ENCODE results near the gene MIGA1.

Gene MIGA1

GRCh38 chr1:77874804-77875445, 95.5 kb downstream of the MIGA1 start:
- H3K4me3 ChIP-seq (ENCODE audit: low read depth, low read length), result no peak overlapping the region
- TF ChIP-seq, protein P1, sequence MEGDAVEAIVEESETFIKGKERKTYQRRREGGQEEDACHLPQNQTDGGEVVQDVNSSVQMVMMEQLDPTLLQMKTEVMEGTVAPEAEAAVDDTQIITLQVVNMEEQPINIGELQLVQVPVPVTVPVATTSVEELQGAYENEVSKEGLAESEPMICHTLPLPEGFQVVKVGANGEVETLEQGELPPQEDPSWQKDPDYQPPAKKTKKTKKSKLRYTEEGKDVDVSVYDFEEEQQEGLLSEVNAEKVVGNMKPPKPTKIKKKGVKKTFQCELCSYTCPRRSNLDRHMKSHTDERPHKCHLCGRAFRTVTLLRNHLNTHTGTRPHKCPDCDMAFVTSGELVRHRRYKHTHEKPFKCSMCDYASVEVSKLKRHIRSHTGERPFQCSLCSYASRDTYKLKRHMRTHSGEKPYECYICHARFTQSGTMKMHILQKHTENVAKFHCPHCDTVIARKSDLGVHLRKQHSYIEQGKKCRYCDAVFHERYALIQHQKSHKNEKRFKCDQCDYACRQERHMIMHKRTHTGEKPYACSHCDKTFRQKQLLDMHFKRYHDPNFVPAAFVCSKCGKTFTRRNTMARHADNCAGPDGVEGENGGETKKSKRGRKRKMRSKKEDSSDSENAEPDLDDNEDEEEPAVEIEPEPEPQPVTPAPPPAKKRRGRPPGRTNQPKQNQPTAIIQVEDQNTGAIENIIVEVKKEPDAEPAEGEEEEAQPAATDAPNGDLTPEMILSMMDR (IDR thresholded peaks at IDR 0.05; ENCODE audit: low read depth, low read length, missing control alignments), result no peak
- DNase-seq (ENCODE audit: low read depth), result no peak

GRCh38 chr1:77876884-77877283, 97.4 kb downstream of the MIGA1 start:
- H3K4me3 ChIP-seq (ENCODE audit: low read depth, low read length), result no peak overlapping the region
- TF ChIP-seq, protein P1 (IDR thresholded peaks at IDR 0.05; ENCODE audit: low read depth, low read length, missing control alignments), result no peak
- DNase-seq (ENCODE audit: low read depth), result no peak

GRCh38 chr1:77881061-77881460, 101.6 kb downstream of the MIGA1 start:
- no peak overlapping the region for H3K4me3 ChIP-seq (ENCODE audit: low read depth, low read length)
- TF ChIP-seq, protein P1 (IDR thresholded peaks at IDR 0.05; ENCODE audit: low read depth, low read length, missing control alignments), result no peak
- no peak for DNase-seq (ENCODE audit: low read depth)

GRCh38 chr1:77882411-77882810, 103.0 kb downstream of the MIGA1 start:
- TF ChIP-seq, protein P1 (IDR thresholded peaks at IDR 0.05; ENCODE audit: low read depth, low read length, missing control alignments), result no peak
- H3K4me3 ChIP-seq (ENCODE audit: low read depth, low read length), result no peak overlapping the region
- DNase-seq (ENCODE audit: low read depth), result no peak

GRCh38 chr1:77888081-77888780, 108.8 kb downstream of the MIGA1 start, which contains the start of gene NEXN:
Gene NEXN, plus strand, starts transcription at chr1:77888624. Its CDS starts 27,483 bp downstream, at chr1:77916107.
- TF ChIP-seq, protein P1 (IDR thresholded peaks at IDR 0.05; ENCODE audit: low read depth, low read length, missing control alignments), result no peak
- no peak for DNase-seq (ENCODE audit: low read depth)

GRCh38 chr1:77888781-77889642, 109.6 kb downstream of the MIGA1 start:
- H3K4me3 ChIP-seq (ENCODE audit: low read depth, low read length), result peak overlapping the region; percentile 56
- DNase-seq (ENCODE audit: low read depth), result no peak

More at GRCh38 chr1:77888081-77888780, 108.8 kb downstream of the MIGA1 start, which contains the start of gene NEXN:
- H3K4me3 ChIP-seq (ENCODE audit: low read depth, low read length), result peak within 1 kb of the TSS; percentile 56

More at GRCh38 chr1:77888781-77889642, 109.6 kb downstream of the MIGA1 start:
- TF ChIP-seq, protein P1 (IDR thresholded peaks at IDR 0.05; ENCODE audit: low read depth, low read length, missing control alignments), result no peak
